Parathyroid adenoma (tissue), 2 donors: ENCODE data around the gene SPINT2.

ENCODE experiments used
- H2AFZ ChIP-seq: fragments of 300-600 bp; sonication (generic); one replicate; pipeline ENCODE4 v1.7.0; 2017; ENCODE audit warnings: antibody characterized with exemption, mild to moderate bottlenecking
- H3K27ac ChIP-seq: fragments of 300-600 bp; sonication (generic); one replicate; pipeline ENCODE4 v1.7.0; 2017
- H3K27me3 ChIP-seq: fragments of 300-600 bp; sonication (generic); one replicate; pipeline ENCODE4 v1.7.0; 2017; ENCODE audit warnings: low read length; ENCODE audit not compliant: control insufficient read depth, insufficient read depth
- H3K36me3 ChIP-seq: fragments of 300-600 bp; sonication (generic); one replicate; pipeline ENCODE4 v1.7.0; 2017; ENCODE audit warnings: low read length; ENCODE audit not compliant: control insufficient read depth, insufficient read depth
- H3K4me1 ChIP-seq: fragments of 300-600 bp; sonication (generic); one replicate; pipeline ENCODE4 v1.7.0; 2017; ENCODE audit warnings: control low read depth
- H3K4me2 ChIP-seq: fragments of 300-600 bp; sonication (generic); one replicate; pipeline ENCODE4 v1.7.0; 2017; ENCODE audit warnings: low read length
- H3K4me3 ChIP-seq: fragments of 300-600 bp; sonication (generic); one replicate; pipeline ENCODE4 v1.7.0; 2017; ENCODE audit warnings: low read depth, low read length
- H3K79me2 ChIP-seq: fragments of 300-600 bp; sonication (generic); one replicate; pipeline ENCODE4 v1.7.0; 2017; ENCODE audit warnings: control low read depth
- H3K9ac ChIP-seq: fragments of 300-600 bp; sonication (generic); one replicate; pipeline ENCODE4 v1.7.0; 2017; ENCODE audit warnings: mild to moderate bottlenecking
- H3K9me3 ChIP-seq: fragments of 300-600 bp; sonication (generic); one replicate; pipeline ENCODE4 v1.7.0; 2017; ENCODE audit warnings: low read length; ENCODE audit not compliant: control insufficient read depth
- CTCF ChIP-seq: fragments of 300-600 bp; sonication (generic); IDR thresholded peaks from one replicate; pipeline ENCODE4 v1.7.0; 2017; ENCODE audit warnings: antibody characterized with exemption, mild to moderate bottlenecking
- donor health status: primary hyperparathyroidism.

SPINT2 gene

GRCh38 chr19:38308926-38309614, 44.7 kb downstream of the SPINT2 start:
- no peaks in the 10 kb centered on the region for H3K27me3 ChIP-seq
- H3K36me3 ChIP-seq = no peaks in the 10 kb centered on the region
- no peak overlapping the region for H3K9ac ChIP-seq
- no peaks in the 10 kb centered on the region for H3K79me2 ChIP-seq
- H3K4me2 ChIP-seq = no peak overlapping the region
- no peak for TF ChIP-seq CTCF
- no peak overlapping the region for H2AFZ ChIP-seq
- no peaks in the 10 kb centered on the region for H3K9me3 ChIP-seq
- H3K4me1 ChIP-seq = no peaks in the 10 kb centered on the region
- no peak overlapping the region for H3K27ac ChIP-seq
- H3K4me3 ChIP-seq = no peak overlapping the region

- H3K36me3 ChIP-seq = no peaks in the 10 kb centered on the region
- H2AFZ ChIP-seq = no peak overlapping the region
- no peak overlapping the region for H3K9ac ChIP-seq
- no peak overlapping the region for H3K27ac ChIP-seq
- H3K27me3 ChIP-seq = no peaks in the 10 kb centered on the region
- H3K9me3 ChIP-seq = no peaks in the 10 kb centered on the region
- no peak overlapping the region for H3K4me2 ChIP-seq
- no peaks in the 10 kb centered on the region for H3K79me2 ChIP-seq
- no peak overlapping the region for H3K4me3 ChIP-seq
- no peak for TF ChIP-seq CTCF
- H3K4me1 ChIP-seq = no peaks in the 10 kb centered on the region
Measured at GRCh38 chr19:38309615-38310278, 45.4 kb downstream of the SPINT2 start.

- Histone ChIP-seq H3K9ac (no peak overlapping the region), H3K36me3 (no peaks in the 10 kb centered on the region), H3K79me2 (no peaks in the 10 kb centered on the region), H2AFZ (no peak overlapping the region), H3K4me2 (no peak overlapping the region), H3K27ac (no peak overlapping the region), H3K9me3 (no peaks in the 10 kb centered on the region), H3K4me3 (no peak overlapping the region), H3K4me1 (no peaks in the 10 kb centered on the region), H3K27me3 (no peaks in the 10 kb centered on the region)
- TF ChIP-seq CTCF = no peak
Measured at GRCh38 chr19:38310279-38310670, 45.9 kb downstream of the SPINT2 start.

GRCh38 chr19:38310986-38311385, 46.6 kb downstream of the SPINT2 start:
- Histone ChIP-seq H3K4me3 (no peak overlapping the region), H2AFZ (no peak overlapping the region), H3K36me3 (no peaks in the 10 kb centered on the region), H3K4me2 (no peak overlapping the region), H3K9ac (no peak overlapping the region), H3K27ac (no peak overlapping the region), H3K4me1 (no peaks in the 10 kb centered on the region), H3K27me3 (no peaks in the 10 kb centered on the region), H3K9me3 (no peaks in the 10 kb centered on the region), H3K79me2 (no peaks in the 10 kb centered on the region)
- TF ChIP-seq CTCF = no peak
